Retina (tissue), 1 donor: ENCODE data around the gene AGPS.
"Not testable (repeated sequence)": the region's sequence is repeated elsewhere in the genome, so short reads cannot be mapped to it uniquely, and the experiment has no call there.

ENCODE experiments used
- DNase-seq: peaks from one replicate; pipeline ENCODE4 v3.0.0-alpha.2; 2016

The AGPS gene

GRCh38 chr2:177392373-177393202, at the start of gene AGPS:
TSS of gene AGPS (plus strand) at chr2:177392773. CDS start at chr2:177392790, 17 bp downstream.
- DNase-seq, result peak; percentile 93

DNA sequence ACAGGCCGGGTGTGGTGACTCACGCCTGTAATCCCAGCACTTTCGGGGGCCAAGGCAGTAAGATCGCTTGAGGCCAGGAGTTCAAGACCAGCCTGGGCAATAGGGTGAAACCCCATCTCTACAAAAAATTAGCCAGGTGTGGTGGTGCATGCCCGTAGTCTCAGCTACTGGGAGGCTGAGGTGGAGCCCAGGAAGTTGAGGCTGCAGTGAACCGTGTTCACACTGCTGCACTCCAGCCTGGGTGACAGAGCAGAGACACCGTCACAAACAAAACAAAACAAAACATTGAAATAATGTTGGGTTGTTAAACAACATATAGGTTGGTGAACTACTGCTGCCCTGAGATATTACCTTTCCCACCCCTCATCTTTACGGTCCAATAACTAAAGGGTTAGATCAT, 48.8 kb upstream of the AGPS start:
- no peak for DNase-seq

DNA sequence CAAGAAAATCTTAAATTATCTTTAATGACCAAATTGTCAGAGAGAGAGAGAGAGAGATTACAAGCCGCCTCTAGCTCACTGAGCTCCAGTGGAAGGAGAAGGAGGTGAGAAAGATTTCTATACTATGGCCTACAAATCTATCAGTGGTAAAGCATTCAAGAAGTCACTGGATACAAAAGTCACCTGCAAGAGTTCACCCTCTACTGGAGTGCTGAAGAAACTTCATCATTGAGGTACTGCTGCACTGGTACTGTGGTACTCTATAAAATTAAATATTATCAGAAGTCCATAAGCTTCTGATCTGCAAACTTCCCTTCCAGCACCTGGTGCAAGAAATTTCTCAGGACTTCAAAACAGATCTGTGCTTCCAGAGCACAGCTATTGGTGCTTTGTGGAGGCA, 48.3 kb upstream of the AGPS start:
- no peak for DNase-seq

DNA sequence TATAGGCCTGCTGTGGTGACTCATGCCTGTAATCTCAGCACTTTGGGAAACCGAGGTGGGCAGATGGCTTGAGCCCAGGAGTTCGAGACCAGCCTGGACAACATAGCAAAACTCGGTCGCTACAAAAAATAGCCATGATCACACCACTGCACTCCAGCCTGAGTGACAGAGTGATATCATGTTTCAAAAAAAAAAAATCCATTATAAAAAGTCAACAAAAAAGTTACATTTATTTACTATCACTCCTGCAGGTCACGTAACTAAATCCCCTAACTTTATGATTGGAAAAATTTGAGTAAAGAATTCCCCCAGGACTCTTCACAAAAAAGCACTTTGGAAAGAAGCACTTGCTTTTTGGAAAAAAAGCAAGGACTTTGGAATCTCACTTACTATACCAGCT, 46.4 kb upstream of the AGPS start:
- no peak for DNase-seq

DNA sequence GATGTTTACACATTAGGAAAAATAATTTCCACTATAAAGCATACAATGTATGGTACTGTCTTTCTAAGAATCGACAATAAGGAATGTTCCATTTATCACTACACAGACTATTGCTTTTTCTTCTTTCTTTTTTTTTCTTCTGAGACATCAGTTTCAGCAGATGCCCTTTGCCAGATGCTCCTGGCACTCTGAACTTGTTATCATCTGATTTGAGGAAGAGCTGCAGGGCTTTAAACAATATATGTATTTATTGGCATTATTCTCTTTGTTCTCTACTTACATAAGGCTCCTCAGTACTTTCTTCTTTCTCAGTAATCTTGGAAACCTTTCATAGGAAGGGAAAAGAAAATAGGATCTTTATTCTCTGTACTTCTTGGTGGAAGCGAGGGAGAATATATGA, 45.0 kb upstream of the AGPS start:
- DNase-seq, result no peak

DNA sequence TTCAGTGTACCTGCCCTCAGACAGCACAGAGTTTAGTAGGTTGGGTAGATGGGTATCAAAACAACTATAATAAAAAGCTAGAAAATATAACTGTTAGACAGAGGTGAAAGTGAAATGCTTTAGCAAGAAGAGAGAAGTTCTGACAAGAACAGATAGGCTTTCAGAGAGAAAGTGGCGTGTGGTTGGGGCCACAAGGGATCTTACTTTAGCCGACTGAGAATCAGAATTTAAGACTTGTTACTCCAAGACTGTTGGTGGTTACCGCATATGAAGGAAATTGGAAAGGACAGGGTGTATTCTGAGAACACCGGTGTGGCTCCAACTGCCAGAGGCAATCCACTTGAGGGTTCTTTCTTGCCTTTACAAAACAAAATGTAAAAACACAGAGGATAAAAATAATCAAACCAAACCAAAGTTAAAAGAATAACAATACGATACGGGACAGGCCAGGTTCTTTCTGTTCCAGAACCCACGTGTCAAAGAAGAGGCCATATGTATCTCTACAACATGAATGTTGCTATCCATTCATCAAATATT, 44.4 kb upstream of the AGPS start:
- DNase-seq, result no peak

- DNase-seq, result peak; percentile 26
These were observed 43.6 kb upstream of the AGPS start for GRCh38 chr2:177348733-177349693.

DNA sequence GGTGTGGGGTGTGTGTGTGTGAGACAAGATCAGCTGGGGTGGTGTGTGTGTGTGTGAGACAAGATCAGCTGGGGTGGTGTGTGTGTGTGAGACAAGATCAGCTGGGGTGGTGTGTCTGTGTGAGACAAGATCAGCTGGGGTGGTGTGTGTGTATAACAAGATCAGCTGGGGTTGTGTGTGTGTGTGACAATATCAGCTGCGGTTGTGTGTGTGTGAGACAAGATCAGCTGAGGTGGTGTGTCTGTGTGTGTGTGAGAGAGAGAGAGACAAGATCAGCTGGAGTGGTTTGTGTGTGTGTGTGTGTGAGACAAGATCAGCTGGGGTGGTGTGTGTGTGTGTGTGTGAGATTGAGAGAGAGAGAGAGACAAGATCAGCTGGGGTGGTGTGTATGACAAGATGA, 41.9 kb upstream of the AGPS start:
- not testable (repeated sequence) for DNase-seq

- not testable (repeated sequence) for DNase-seq
These were observed 41.5 kb upstream of the AGPS start for GRCh38 chr2:177351121-177351520.

DNA sequence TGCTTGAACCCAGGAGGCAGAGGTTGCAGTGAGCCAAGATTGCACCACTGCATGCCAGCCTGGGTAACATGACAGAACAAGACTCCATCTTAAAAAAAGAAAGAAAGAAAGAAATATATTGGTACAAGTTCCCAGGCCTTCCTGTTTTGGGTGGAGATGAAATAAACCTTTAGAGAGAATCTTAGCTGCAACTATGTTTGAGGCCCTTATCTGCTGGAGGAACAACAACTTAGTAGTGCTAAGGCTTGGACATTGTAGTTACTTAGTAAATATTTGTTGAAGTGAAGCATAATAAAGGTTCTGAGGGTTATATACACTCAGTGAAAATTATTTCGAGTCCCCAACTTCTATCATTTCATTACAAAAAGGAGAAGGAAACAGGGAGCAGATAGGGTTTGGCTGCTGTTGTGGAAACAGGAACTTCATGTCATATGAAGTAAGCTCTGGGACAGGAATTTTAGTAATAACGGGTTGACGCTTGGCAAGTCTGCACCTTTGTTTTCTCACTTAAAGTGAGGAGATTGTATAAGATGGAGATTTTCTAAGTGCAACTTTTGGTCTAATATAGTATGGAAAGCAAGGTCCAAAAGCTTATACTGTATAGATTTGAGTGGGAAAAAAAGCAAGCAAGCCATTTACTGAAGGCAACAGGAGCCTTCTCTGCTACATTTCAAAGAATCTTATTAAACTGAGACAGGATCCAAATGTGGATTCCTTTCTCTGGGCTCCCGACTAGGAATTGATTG, 40.0 kb upstream of the AGPS start:
- DNase-seq, result no peak

DNA sequence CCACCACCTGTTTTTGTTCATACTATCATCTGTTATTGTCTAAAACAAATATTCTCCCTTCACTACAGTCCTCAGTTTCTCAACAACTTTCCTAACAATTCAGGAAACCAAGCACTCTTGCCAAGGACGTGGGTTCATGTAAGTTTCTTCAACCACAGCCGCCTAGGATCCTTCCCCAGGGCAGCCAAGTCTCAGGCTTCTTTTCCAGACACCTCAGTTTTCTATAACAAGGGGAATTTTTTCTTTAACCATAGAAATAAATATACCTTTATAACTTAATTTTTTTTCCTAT, 39.4 kb upstream of the AGPS start:
- no peak for DNase-seq

DNA sequence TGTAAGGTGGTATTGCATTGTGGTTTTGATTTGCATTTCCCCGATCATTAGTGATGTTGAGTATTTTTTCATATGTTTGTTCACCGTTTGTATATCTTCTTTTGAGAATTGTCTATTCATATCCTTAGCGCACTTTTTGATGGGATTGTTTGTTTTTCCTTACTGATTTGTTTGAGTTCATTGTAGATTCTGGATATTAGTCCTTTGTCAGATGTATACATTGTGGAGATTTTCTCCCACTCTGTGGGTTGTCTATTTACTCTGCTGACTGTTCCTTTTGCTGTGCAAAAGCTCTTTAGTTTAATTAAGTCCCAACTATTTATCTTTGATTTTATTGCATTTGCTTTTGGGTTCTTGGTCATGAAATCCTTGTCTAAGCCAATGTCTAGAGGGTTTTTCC, 38.0 kb upstream of the AGPS start:
- DNase-seq, result not testable (repeated sequence)

DNA sequence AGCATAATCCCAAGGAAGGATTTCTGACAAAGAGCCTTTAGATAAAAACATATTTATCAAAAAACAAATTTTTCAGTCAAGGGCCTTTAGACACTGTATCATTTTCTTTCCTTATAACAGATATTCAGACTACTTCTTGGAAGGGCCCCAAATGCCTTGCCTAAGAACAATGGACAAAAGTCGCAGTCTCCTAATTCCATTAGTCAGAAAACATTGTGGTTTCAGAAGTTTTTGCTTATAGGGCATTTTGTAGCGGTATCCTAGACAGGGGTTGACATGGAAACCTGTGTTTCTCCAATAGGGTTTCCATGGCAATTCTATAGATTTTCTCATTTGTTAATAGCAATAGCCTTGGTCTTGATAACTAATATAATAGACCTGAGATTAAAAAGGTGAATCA, 36.7 kb upstream of the AGPS start:
- DNase-seq, result no peak

GRCh38 chr2:177359836-177360595, 32.6 kb upstream of the AGPS start:
- no peak for DNase-seq

DNA sequence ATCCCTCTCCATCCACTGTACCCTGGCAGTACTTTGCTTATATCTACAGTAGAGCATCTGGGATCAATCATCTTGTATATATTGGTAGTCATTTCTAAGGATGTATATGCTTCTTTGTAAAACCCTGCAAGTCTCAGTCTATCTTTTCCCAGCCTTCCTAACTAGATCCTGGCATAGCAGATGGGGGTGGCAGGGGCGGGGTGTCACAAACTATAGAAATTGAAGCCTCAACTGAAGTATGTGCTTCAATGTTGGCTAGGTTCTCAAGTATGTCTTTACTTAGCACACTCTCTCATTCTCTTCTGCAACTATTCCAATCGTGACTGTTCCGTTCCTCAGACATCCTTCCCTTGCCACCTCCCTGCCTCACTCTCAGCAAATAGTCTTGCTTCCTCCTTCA, 30.1 kb upstream of the AGPS start:
- no peak for DNase-seq

GRCh38 chr2:177363332-177363731, 29.2 kb upstream of the AGPS start:
- no peak for DNase-seq

DNA sequence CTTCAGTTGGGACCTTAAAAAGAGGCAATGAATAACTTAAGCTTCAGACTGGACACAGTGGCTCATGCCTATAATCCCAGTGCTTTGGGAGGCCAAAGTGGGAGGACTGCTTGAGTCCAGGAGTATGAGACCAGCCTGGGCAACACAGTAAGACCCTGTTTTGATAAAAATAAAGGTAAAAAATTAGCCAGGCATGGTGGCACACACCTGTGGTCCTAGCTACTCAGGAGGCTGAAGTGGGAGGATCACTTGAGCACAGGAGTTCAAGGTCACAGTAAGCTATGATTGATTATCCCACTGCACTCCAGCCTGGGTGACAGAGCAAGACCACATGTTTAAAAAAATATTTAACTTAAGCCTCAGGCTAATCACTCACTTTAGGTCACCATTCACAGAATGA, 26.8 kb upstream of the AGPS start:
- DNase-seq, result not testable (repeated sequence)

- DNase-seq, result not testable (repeated sequence)
These were observed 24.6 kb upstream of the AGPS start for GRCh38 chr2:177368023-177368422.

DNA sequence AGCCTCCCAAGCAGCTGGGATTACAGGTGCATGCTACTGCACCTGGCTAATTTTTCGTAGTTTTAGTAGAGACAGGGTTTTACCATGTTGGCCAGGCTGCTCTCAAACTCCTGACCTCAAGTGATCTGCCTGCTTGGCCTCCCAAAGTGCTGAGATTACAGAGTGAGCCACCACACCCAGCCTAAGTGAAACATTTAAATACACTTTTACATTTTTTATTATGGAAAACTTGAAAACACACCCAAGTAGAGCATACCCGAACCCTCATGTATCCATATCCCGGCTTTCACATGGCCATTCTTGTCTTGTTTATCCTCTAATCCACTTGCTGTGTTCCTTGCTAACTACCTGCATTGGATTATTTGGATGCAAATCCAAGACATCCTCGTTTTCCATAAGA, 13.2 kb upstream of the AGPS start:
- no peak for DNase-seq

GRCh38 chr2:177380181-177380580, 12.4 kb upstream of the AGPS start:
- DNase-seq, result no peak

DNA sequence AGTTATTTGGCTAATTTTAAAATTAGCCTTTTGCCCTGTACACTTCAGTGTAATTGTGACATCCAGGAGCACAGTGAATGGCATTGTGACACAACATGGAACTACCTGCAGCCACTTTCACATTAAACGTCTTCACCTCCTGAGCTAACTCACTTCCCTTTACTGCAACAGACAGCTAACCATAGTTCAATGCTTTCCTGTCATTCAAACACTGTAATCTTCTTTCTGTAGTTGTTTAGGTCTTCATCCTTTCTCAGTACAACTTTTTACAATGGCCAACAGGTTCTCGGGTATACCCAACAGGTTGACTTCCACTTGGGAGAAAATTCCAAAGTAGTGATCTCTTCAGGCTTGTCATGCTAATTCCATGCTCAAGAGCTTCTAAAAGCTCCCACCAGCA, 8.6 kb upstream of the AGPS start:
- DNase-seq, result no peak

- DNase-seq, result no peak
These were observed 7.4 kb upstream of the AGPS start for GRCh38 chr2:177385151-177385550.
